B cell (primary cell): Measurements from ENCODE around the gene DPYSL4. TPM values are rescaled to one million over a fixed set of nuclear protein-coding genes. Genes with fewer than 3 reads are reported as not detected.

Source experiments
- ATAC-seq: fragments of 200-7000 bp; cut with Tn5 transposase; one replicate; pipeline ENCODE4 v1.10.0; 2021; ENCODE audit warnings: low read depth, mild to moderate bottlenecking, moderate number of reproducible peaks, moderate library complexity
- CTCF ChIA-PET: fragments of 350-600 bp; sonication (Branson Sonifier 250); formaldehyde crosslinking; loops from one replicate; lab custom pipeline; 2021; ENCODE audit warnings: antibody characterized with exemption, inconsistent platforms; lab: Charles Lee
- POLR2A ChIA-PET: fragments of 350-600 bp; sonication (Branson Sonifier 250); formaldehyde crosslinking; loops from one replicate; lab custom pipeline; 2021; ENCODE audit warnings: antibody characterized with exemption; lab: Charles Lee
- DNase-seq: peaks from one replicate; pipeline ENCODE4 v3.0.0; 2013
- H2AFZ ChIP-seq: 2 replicates; pipeline ENCODE4 v1.6.1; 2012; ENCODE audit warnings: mild to moderate bottlenecking, low read depth, low read length; ENCODE audit not compliant: insufficient read depth, poor library complexity, severe bottlenecking
- H3K27ac ChIP-seq, 2 donors: 1 replicate in 1 of 2; 2 replicates in 1 of 2; pipeline ENCODE4 v1.5.1; 2012 to 2013; ENCODE audit warnings: low read length in 2 of 2, mild to moderate bottlenecking in 2 of 2, moderate library complexity in 1 of 2
- H3K27me3 ChIP-seq, 4 experiments: fragments of 200-600 bp in 1 of 4; sonication (generic) in 1 of 4; replicated peaks in 1 of 4; 1 replicate in 2 of 4; 2 replicates in 2 of 4; pipeline versions ENCODE4 v1.6.1 to v1.7.0; 2013 to 2016; ENCODE audit warnings: low read length in 3 of 4, mild to moderate bottlenecking in 2 of 4, mixed read lengths in 1 of 4, moderate library complexity in 1 of 4; ENCODE audit not compliant: insufficient read depth in 4 of 4, control insufficient read depth in 3 of 4; ENCODE audit errors: control extremely low read depth in 1 of 4
- H3K36me3 ChIP-seq, 2 experiments: replicated peaks in 1 of 2; 1 replicate in 1 of 2; 2 replicates in 1 of 2; pipeline versions ENCODE4 v1.6.1 to v1.7.1; 2013; ENCODE audit warnings: low read length in 1 of 2; ENCODE audit not compliant: insufficient read depth in 2 of 2, control insufficient read depth in 1 of 2; ENCODE audit errors: control extremely low read depth in 1 of 2, extremely low read depth in 1 of 2
- H3K4me1 ChIP-seq, 2 donors: fragments of 200-600 bp in 1 of 2; sonication (generic) in 1 of 2; 1 replicate in 1 of 2; 2 replicates in 1 of 2; pipeline versions ENCODE4 v1.5.1 to v1.6.1; 2013 to 2017; ENCODE audit warnings: low read length in 2 of 2; ENCODE audit not compliant: control insufficient read depth in 2 of 2, insufficient read depth in 2 of 2
- H3K4me2 ChIP-seq: replicated peaks from 2 replicates; pipeline ENCODE3; 2012; ENCODE audit warnings: mild to moderate bottlenecking, low read depth, low read length; ENCODE audit not compliant: poor library complexity, severe bottlenecking
- H3K4me3 ChIP-seq, 5 experiments: fragments of 200-600 bp in 1 of 5; sonication (generic) in 1 of 5; 1 replicate in 3 of 5; 2 replicates in 2 of 5; pipeline versions ENCODE4 v1.5.1 to v1.7.0; 2011 to 2016; ENCODE audit warnings: low read length in 4 of 5, mild to moderate bottlenecking in 4 of 5, low read depth in 2 of 5, control low read depth in 1 of 5, moderate library complexity in 1 of 5; ENCODE audit not compliant: insufficient read depth in 1 of 5; ENCODE audit errors: control extremely low read depth in 1 of 5, extremely low read depth in 1 of 5
- H3K79me2 ChIP-seq: fragments of 200-600 bp; sonication (generic); one replicate; pipeline ENCODE4 v1.6.0; 2016; ENCODE audit warnings: low read length; ENCODE audit not compliant: control insufficient read depth, insufficient read depth
- H3K9ac ChIP-seq: fragments of 200-600 bp; sonication (generic); 2 replicates; pipeline ENCODE4 v1.6.1; 2017; ENCODE audit warnings: mild to moderate bottlenecking, low read length, moderate library complexity
- H3K9me3 ChIP-seq, 3 donors: one replicate each; pipeline versions ENCODE4 v1.6.1 to v1.7.1; 2013; ENCODE audit warnings: low read length in 2 of 3; ENCODE audit not compliant: control insufficient read depth in 2 of 3, insufficient read depth in 1 of 3; ENCODE audit errors: control extremely low read depth in 1 of 3
- H4K20me1 ChIP-seq: 2 replicates; pipeline ENCODE4 v1.6.0; 2012; ENCODE audit warnings: mild to moderate bottlenecking, low read length; ENCODE audit not compliant: insufficient read depth, control insufficient read depth, poor library complexity, severe bottlenecking
- H3K27ac Mint-ChIP-seq: one replicate; pipeline ENCODE4 v1.8.0; 2021; ENCODE audit warnings: mixed read lengths
- H3K27me3 Mint-ChIP-seq: one replicate; pipeline ENCODE4 v1.8.0; 2021; ENCODE audit warnings: mixed read lengths
- H3K4me1 Mint-ChIP-seq: one replicate; pipeline ENCODE4 v1.8.0; 2021; ENCODE audit warnings: mixed read lengths
- H3K4me3 Mint-ChIP-seq: one replicate; pipeline ENCODE4 v1.8.0; 2021; ENCODE audit warnings: mixed read lengths
- H3K9me3 Mint-ChIP-seq: one replicate; pipeline ENCODE4 v1.8.0; 2022; ENCODE audit warnings: mixed read lengths; ENCODE audit not compliant: insufficient read depth
- CTCF ChIP-seq: fragments of 200-600 bp; IDR thresholded peaks from one replicate; pipeline ENCODE4 v1.8.0; 2022; ENCODE audit warnings: antibody characterized with exemption, mild to moderate bottlenecking
- EZH2 ChIP-seq: IDR thresholded peaks from 2 replicates; pipeline ENCODE4 v1.6.1; 2012; ENCODE audit warnings: borderline replicate concordance, low read depth, mild to moderate bottlenecking, moderate library complexity, low read length; ENCODE audit not compliant: insufficient read depth, poor library complexity, severe bottlenecking
- WGBS: methylation state at CpG from one replicate; pipeline ENCODE4 v1.1.5; 2013; ENCODE audit warnings: missing lambda C conversion rate; ENCODE audit not compliant: insufficient coverage; 5-methylcytosine and 5-hydroxymethylcytosine counted together
- intact Hi-C: fragments of 100-400 bp; cut with micrococcal nuclease; formaldehyde crosslinking; loops from one replicate; pipeline ENCODE4 v1.10.0; 2022
- polyA plus RNA-seq: library from polyadenylated mRNA; depleted of rRNA; stranded (reverse); fragments of >200 nt; gene quantifications from 2 replicates; pipeline ENCODE4 v1.2.3, GENCODE V29; 2012
- total RNA-seq, 2 donors: library from RNA; stranded (reverse); fragments of 120-200 nt in 1 of 2; gene quantifications; 1 replicate in 1 of 2; 2 replicates in 1 of 2; pipeline versions ENCODE4 v1.2.3 to v1.2.4, GENCODE V29; 2013 to 2022

Gene DPYSL4
- total and polyA plus RNA-seq, 2 donors (not counting 1 experiment from before 2014, with no cell fraction given), result 0.03 to 0.22 TPM

GRCh38 chr10:132236161-132236560 is 49.4 kb downstream of the DPYSL4 start:
- no peaks in the 10 kb centered on the region for H4K20me1 ChIP-seq
- Mint-ChIP-seq H3K27me3 (no peaks in the 10 kb centered on the region), H3K27ac (no peak overlapping the region), H3K4me1 (peaks cover 19% of the 10 kb centered on the region), H3K9me3 (no peaks in the 10 kb centered on the region), H3K4me3 (no peak overlapping the region)
- ChIA-PET POLR2A (no interaction called here), CTCF (no interaction called here)
- H3K9me3 ChIP-seq, result no peaks in the 10 kb centered on the region
- H2AFZ ChIP-seq, result no peak overlapping the region
- ATAC-seq (no peak), DNase-seq (no peak)
- H3K4me2 ChIP-seq, result no peak overlapping the region
- no peak overlapping the region for H3K27ac ChIP-seq
- H3K4me3 ChIP-seq, result no peak overlapping the region
- no peaks in the 10 kb centered on the region for H3K79me2 ChIP-seq
- intact Hi-C loops, result no loop called here
- H3K9ac ChIP-seq, result no peak overlapping the region
- H3K36me3 ChIP-seq, result no peaks in the 10 kb centered on the region
- TF ChIP-seq EZH2, result no peak
- no peak for TF ChIP-seq CTCF
- H3K4me1 ChIP-seq, result peaks cover 13 to 20% of the 10 kb centered on the region in 2 donors
- 92% methylated on average over 21 of the region's 21 CpGs for WGBS
- no peaks in the 10 kb centered on the region for H3K27me3 ChIP-seq

DNA sequence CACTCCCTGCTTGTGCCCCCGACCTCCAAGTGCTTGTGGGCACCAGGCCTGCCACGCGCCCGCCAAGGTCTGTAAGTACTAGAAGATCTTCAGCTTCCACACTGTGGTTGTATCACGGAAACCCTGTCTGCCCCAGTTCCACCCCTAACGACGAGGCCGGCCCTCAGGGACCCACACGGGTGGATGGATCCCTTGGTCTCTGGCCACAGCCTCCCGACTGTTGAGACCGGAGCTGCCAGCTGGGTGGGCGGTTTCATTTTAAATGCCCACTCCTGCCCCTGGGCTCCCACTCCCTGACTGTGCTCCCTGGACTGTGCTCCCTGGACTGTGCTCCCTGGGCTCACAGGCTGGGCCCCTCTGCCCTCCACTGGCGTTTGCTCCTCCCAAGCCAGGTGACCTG is 50.1 kb downstream of the DPYSL4 start:
- CTCF ChIA-PET, result no interaction called here
- DNase-seq, result no peak

More for the DNA sequence above, 50.1 kb downstream of the DPYSL4 start:
- Mint-ChIP-seq H3K9me3 (no peaks in the 10 kb centered on the region), H3K4me3 (no peak overlapping the region), H3K4me1 (peaks cover 12% of the 10 kb centered on the region), H3K27me3 (no peaks in the 10 kb centered on the region), H3K27ac (no peak overlapping the region)
- H3K27ac ChIP-seq, result no peak overlapping the region
- H3K27me3 ChIP-seq, result no peaks in the 10 kb centered on the region
- no peaks in the 10 kb centered on the region for H3K79me2 ChIP-seq
- H2AFZ ChIP-seq, result no peak overlapping the region
- WGBS, result 93% methylated on average over 13 of the region's 13 CpGs
- H3K4me2 ChIP-seq, result no peak overlapping the region
- H4K20me1 ChIP-seq, result no peaks in the 10 kb centered on the region
- H3K9ac ChIP-seq, result no peak overlapping the region
- peaks cover 9 to 12% of the 10 kb centered on the region in 2 donors for H3K4me1 ChIP-seq
- no peak overlapping the region for H3K4me3 ChIP-seq
- H3K36me3 ChIP-seq, result no peaks in the 10 kb centered on the region
- TF ChIP-seq CTCF, result no peak
- TF ChIP-seq EZH2, result no peak
- no peak for ATAC-seq
- POLR2A ChIA-PET, result no interaction called here
- H3K9me3 ChIP-seq, result no peaks in the 10 kb centered on the region
- intact Hi-C loops, result no loop called here
